ENCODE measurements around the gene CCDC88B.

CCDC88B gene

GRCh38 chr11:64316672-64317324, 23.2 kb upstream of the CCDC88B start:
- H3K4me3 ChIP-seq (replicated peaks; ENCODE audit: low read depth, low read length), result peak overlapping the region; percentile 69
- DNase-seq (ENCODE audit: low read depth), result no peak

DNA sequence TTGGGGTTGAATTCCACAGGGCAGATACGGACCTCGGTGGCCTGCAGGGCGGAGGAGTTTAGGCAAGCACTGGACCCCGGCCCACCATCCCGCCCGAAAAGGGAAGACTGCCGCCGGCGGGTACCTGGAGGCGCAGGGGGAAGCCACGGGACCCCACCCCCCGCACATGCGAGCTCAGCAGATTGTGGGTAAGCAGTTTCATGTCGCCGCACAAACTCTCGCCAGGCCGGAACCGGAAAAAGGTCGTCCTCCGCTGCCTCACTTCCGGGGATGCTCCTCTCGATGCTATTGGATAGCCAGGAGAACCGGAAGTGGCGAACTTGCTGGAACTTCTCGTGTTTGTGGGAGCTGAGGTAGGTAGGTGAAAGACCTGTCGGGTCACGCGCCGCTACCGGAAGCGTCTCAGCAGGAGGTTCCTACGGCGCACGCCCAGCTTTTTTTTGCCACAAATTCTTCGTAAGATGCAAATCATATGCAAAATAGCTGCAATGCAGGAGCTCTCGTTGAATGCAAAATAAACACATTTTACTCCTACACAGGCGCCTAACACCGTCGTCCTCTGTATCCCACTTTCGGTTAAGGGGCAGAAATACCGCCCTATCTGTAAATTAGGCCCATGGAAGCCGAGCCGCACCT, 22.6 kb upstream of the CCDC88B start, which contains the start of gene TRMT112:
TSS of gene TRMT112 (minus strand) at position 235 of the 636 bp plus-strand sequence. CDS start at position 202, 33 bp downstream.
- TF ChIP-seq, protein P1, sequence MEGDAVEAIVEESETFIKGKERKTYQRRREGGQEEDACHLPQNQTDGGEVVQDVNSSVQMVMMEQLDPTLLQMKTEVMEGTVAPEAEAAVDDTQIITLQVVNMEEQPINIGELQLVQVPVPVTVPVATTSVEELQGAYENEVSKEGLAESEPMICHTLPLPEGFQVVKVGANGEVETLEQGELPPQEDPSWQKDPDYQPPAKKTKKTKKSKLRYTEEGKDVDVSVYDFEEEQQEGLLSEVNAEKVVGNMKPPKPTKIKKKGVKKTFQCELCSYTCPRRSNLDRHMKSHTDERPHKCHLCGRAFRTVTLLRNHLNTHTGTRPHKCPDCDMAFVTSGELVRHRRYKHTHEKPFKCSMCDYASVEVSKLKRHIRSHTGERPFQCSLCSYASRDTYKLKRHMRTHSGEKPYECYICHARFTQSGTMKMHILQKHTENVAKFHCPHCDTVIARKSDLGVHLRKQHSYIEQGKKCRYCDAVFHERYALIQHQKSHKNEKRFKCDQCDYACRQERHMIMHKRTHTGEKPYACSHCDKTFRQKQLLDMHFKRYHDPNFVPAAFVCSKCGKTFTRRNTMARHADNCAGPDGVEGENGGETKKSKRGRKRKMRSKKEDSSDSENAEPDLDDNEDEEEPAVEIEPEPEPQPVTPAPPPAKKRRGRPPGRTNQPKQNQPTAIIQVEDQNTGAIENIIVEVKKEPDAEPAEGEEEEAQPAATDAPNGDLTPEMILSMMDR (IDR thresholded peaks at IDR 0.05; ENCODE audit: low read length, missing control alignments), result no peak
- DNase-seq (ENCODE audit: low read depth), result peak; percentile 98
- peak within 1 kb of the TSS; percentile 69 for H3K4me3 ChIP-seq (replicated peaks; ENCODE audit: low read depth, low read length)

More at GRCh38 chr11:64316672-64317324, 23.2 kb upstream of the CCDC88B start:
- TF ChIP-seq, protein P1 (IDR thresholded peaks at IDR 0.05; ENCODE audit: low read length, missing control alignments), result no peak

GRCh38 chr11:64317961-64318765, 21.8 kb upstream of the CCDC88B start, which contains the start of gene PRDX5:
PRDX5 (plus strand) TSS chr11:64318121; CDS start chr11:64318216, 95 bp downstream.
- H3K4me3 ChIP-seq (replicated peaks; ENCODE audit: low read depth, low read length), result peak within 1 kb of the TSS; percentile 69
- TF ChIP-seq, protein P1 (IDR thresholded peaks at IDR 0.05; ENCODE audit: low read length, missing control alignments), result peak; percentile 1
- DNase-seq (ENCODE audit: low read depth), result peak; percentile 97

- TF ChIP-seq, protein P1 (IDR thresholded peaks at IDR 0.05; ENCODE audit: low read length, missing control alignments), result no peak
- DNase-seq (ENCODE audit: low read depth), result no peak
- peak overlapping the region; percentile 69 for H3K4me3 ChIP-seq (replicated peaks; ENCODE audit: low read depth, low read length)
Measured at GRCh38 chr11:64318766-64319761, 20.9 kb upstream of the CCDC88B start.

DNA sequence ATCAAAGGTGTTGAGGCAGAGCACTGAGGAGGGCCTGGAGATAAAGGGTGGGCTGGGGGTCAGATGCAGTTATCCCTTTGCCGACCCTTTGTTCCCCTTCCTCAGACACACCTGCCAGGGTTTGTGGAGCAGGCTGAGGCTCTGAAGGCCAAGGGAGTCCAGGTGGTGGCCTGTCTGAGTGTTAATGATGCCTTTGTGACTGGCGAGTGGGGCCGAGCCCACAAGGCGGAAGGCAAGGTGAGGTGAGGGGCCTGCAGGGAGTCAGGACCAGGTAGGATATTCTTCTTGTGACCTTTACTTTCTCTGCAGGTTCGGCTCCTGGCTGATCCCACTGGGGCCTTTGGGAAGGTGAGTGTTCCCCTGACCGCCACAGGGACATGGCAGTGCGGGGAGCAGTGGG, 19.4 kb upstream of the CCDC88B start:
- TF ChIP-seq, protein P1 (IDR thresholded peaks at IDR 0.05; ENCODE audit: low read length, missing control alignments), result no peak
- H3K4me3 ChIP-seq (replicated peaks; ENCODE audit: low read depth, low read length), result no peak overlapping the region
- no peak for DNase-seq (ENCODE audit: low read depth)

- no peak for DNase-seq (ENCODE audit: low read depth)
- TF ChIP-seq, protein P1 (IDR thresholded peaks at IDR 0.05; ENCODE audit: low read length, missing control alignments), result no peak
- H3K4me3 ChIP-seq (replicated peaks; ENCODE audit: low read depth, low read length), result no peak overlapping the region
Measured at GRCh38 chr11:64321026-64321425, 19.0 kb upstream of the CCDC88B start.
